ENCODE data around the gene CDC42EP5.
"Not testable (repeated sequence)": the region's sequence is repeated elsewhere in the genome, so short reads cannot be mapped to it uniquely, and the experiment has no call there.

CDC42EP5 gene, protein sequence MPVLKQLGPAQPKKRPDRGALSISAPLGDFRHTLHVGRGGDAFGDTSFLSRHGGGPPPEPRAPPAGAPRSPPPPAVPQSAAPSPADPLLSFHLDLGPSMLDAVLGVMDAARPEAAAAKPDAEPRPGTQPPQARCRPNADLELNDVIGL

DNA sequence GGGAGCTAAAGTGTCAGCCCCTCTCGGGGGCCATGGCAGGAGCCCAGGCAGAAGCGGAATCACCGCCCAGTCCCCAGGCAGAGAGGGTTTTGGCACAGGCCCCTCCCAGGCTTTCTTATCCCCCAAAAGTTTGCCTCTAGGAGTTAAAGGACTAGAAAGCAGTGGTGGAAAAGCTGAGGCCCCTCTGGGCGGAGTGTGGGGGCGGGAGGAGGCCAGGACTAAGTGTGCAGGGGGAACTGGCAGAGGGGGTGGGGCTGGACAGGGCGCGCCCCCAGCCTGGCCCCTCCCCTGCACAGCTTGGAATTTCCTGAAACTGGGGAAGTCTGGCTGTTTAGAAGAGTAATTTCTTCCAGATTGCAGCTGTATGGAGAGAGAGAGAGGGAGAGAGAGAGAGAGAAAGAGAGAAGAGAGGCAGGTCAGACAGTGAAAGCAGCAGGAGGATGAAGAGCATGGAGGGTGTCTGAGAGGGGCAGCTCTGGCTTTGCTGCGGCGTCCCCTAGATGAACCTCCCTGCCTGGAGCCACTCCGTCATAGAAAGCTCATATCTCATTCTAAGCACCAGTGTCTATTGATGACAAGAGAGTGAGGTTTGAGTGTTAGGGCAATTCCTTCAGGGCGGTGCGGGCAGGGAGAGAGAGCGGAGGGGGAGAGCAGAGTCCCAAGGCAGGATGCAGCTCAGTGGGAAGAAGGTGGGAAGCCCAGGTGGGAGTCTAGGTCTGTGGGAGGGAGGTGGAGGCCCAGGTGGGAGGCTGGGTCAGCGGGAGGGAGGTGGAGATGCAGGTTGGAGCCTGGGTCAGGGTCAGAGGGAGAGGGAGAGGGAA, at the start of gene CDC42EP5:
Gene CDC42EP5 (minus strand): TSS at position 226 of the 821 bp plus-strand sequence. CDS start 7,749 bp downstream, outside the sequence.
- peak; percentile 13 for DNase-seq

DNA sequence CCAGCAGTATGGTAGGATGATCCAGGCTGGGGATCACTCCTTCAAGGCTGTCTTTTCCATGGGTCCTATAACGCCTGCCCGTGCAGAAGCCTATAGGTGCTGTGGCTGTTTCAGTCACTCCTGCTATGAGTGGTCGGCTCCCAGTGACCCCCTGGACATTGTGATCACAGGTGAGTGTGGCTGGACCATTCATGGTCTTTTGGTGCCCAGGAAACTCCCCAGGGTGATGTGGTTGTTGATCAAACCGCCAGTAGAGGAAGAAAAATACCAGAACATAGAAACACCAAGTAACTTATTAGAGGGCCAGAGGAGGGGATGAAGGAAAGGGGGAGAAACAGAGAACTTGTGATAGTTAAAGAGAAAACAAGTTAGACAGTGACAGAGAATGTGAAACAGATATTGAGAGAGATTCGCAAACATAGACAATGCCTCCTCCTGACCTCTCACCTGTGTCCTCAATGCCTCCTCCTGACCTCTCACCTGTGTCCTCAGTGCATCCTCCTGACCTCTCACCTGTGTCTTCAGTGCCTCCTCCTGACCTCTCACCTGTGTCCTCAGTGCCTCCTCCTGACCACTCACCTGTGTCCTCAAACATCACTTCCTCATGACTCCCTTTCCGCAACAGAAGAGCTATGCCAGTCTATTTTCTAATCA, 48.9 kb upstream of the CDC42EP5 start:
- DNase-seq = no peak

DNA sequence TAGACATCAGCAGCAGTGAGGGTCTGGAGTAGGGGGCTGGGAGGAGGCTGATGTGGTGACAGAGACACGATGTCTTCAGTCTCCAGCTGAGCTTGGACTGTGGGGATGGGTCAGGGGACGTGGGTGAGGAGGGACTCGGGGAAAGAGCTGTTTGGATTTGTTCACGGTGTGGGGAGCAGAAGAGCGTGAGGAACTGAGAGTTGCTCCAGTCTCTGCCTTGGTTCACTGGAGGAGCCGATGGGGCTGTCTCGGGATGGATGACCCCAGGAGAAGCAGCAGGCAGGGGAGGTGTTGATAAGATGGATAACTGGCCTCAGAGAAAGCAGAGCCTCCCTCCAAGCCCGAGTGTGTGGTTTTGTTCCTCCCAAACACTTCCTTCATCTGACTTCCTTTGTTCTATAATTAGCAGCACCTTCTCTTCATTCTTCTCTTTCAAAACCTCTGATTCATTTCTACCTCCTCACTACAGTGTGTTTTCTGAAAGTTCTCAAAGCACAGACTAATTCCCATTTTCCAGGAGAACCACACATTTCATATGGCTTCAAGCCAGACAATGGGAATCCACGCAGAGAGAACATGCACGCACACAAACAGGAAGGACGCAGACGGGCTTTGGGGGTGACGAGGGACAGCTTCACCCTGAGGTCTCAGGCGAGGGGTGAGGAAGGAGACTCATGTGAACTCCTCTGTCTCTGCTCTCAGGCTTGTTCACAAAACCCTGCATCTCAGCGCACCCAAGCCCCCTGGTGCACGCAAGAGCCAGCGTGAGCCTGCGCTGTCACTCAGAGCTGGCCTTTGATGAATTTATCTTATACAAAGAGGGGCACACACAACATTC, 48.1 kb upstream of the CDC42EP5 start:
- no peak for DNase-seq

DNA sequence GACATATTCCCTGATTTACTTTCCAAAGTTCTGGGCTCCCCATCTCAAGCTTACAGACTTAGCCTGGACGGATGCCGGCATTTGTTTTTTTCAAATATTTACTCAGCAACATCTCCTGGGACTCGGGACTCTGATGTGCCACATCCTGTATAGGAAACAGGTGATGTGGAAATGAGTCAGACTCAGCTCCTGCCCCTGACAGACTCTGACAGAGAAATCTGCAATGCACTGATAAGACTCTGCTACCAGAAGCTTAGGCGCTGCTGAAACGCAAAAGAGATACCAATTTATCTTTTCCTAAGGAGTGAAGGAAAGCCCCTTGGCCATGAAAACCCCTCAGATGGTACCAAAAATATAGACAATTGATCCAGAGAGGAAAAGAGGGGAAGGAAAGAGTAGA, 45.7 kb upstream of the CDC42EP5 start:
- peak; percentile 92 for DNase-seq

DNA sequence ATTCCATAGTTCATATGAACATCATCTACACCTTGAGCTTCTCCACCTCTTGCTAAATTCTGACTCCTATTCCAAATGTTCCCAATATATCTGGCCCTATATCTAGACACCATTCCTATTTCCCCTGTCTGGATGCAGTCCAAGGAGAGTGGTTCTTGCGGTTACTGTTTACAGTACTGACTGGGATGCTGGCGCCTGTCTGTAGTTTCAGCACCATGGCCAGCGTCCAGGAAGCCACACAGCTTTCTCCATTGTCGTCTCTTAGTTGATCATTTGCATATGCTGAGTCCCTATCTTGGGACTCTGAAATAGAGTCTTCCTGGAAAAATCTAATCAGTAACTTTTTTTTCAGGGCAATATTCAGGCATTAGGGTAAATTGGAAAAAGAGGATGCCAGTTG, 44.4 kb upstream of the CDC42EP5 start:
- peak; percentile 79 for DNase-seq

DNA sequence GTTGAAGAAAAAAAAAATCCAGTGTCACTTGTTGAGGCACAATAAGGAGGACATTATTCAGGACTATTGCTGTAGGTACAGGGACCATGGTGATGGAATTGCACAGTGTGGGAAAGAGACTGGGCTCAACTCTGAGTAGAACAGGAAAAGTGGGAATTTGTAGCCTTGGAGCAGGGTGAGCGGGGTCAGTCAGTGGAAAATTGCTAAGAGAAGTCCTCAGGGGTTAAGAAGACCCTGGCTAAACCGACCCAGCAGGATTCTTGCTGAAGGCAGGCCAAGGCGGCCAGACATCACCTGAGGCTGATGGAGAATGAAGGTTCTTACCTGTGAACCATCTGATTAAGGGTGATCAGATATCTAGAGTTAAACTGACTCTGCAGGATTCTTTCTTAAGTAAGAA, 42.1 kb upstream of the CDC42EP5 start:
- no peak for DNase-seq

DNA sequence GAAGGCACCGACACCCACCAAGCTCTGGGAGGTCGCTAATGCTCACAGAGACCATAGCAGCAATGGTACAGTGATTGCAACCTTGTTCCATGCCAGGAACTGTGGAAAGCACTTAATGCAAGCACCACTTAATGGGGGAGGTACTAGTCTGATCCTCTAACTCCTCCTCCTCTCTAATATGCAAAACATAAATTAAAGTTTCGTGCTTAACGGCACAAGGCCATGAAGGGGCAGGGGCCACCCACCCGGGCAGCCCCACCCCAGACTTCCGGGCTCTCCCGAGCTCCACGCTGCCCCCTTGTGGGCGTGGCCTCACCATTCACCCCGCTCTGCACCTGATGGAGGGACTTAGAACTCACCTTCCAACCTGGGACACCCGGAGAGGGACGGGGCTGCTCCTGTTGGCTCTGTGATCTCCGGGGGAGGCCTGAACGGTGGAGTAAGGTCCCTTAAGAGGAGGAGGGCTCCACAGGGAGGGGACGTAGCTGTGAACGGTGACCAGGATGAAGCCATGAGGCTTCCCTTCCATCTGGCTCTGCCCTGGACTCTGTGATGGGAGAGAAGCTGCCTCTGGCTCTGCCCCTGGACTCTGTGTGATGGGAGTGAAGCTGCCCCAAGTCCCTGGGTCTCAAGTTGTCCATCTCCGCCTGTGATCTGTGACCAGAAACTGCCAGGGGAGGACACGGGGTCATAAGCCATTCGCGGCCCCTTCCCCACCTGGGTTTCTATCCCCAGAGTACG, 36.3 kb upstream of the CDC42EP5 start:
- DNase-seq = not testable (repeated sequence)

DNA sequence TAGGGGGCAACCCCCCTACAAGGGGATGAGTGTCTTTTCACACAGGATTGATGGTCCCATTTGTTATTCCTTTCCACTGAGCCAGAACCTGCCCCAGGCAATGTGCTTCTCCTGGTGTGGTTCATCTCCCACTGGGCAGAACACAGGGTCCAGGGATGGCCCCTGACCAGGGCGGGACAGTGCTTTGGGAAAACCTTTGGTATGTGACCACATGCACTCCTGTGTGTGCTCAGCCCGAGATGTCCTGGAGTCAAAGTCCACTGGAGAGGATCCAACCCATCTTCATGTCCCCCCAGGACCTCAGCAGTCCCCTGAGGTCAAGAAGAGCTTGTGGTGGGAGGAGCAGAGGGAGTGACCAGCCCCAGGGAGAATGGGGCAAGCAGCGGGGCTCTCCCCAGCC, 35.4 kb upstream of the CDC42EP5 start:
- not testable (repeated sequence) for DNase-seq

DNA sequence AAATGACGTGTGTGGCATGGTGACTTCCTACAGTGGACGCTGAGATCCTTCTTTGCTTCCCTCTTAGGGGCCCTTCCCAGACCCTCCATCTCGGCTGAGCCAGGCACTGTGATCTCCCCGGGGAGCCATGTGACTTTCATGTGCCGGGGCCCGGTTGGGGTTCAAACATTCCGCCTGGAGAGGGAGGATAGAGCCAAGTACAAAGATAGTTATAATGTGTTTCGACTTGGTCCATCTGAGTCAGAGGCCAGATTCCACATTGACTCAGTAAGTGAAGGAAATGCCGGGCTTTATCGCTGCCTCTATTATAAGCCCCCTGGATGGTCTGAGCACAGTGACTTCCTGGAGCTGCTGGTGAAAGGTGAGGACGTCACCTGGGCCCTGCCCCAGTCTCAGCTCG, 34.7 kb upstream of the CDC42EP5 start:
- no peak for DNase-seq

DNA sequence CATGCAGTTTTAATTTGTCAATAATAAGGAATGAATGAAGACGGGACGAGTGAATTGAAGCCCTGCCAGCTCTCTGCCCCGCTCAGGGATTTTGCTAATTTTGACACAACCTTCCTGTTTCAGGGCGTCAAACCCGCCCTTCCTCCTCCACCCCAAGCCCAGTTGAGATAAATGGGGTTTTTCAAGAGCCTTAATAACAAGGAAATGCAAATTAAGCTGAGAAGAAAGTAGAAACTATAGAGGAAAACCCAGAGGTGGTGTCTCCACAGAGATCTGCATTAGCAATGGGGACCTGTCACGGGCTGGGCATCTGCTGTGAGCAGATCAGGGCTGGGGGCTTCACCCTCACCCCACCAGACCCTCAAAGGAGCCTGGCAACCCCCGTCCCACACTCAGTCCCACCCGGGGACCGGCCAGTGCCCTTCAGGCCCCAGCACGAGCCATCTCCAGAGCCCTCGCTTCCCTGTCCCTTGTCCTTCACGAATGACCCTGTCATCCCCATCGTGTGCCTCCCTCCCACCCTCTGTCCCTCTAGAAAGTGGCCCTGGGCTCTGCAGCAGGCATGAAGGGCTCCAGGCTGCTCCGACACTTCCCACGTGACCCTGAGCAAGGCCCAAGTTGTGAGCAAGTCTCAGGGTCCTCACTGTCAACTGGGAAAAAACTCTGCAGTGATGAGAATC, 34.1 kb upstream of the CDC42EP5 start:
- DNase-seq = not testable (repeated sequence)

DNA sequence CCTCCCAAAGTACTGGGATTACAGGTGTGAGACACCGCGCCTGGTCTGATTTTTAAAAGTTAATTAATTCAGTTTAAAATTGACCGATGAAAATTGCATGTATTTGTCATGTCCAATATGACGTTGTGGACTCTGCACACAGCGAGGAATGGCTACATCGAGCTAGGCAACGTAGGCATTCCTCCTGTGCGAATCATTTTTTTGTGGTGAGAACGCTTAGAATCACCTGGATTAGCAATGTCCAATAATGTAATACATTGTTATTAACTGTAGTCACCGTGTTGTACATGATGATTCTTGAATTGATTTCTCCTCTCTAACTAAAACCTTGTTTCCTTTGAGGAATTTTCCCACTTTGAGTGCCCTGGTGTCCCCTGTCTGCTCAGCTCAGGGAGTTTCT, 33.0 kb upstream of the CDC42EP5 start:
- no peak for DNase-seq

DNA sequence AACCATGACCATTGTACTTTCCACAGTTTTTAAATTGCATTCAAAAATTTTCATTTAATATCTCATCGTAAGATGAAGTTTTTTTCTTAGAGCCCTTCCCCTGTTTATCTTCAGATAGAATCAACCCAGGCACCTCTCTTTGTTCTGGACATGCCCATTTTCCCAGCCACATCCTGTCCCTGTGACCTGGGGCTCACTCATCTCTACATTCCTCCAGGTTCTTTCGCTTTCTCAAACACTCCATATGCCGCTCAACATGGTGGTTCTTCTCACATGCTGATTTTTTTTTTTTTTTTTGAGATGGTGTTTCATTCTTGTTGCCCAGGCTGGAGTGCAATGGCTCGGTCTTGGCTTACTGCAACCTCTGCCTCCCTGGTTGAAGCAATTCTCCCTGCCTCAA, 32.4 kb upstream of the CDC42EP5 start:
- DNase-seq = not testable (repeated sequence)

DNA sequence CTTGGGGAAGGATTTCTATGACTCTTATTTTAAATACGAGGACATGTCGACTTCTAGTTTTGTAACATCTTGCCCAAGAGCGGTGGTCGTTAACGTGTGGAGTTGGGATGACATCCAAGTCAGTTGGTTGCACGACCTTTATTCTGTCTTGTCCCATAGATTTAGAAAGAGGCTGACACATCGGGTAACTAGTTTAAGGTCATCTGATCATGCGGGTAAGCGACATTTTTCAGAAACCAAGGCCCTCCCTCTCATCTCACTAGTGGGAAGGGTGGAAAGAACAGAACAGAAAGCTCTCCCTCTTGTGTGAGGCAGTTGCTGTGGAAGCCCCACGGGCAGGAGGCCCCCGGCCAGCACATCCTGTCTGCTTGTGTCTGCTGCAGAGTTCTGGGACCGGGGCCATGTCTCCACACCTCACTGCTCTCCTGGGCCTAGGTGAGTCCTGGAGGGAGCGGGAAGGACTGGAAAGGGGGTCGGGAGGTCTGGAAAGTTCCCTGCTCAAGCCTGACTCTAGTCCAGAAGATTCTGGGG, 29.5 kb upstream of the CDC42EP5 start, which contains the start of gene LAIR2:
Gene LAIR2 (plus strand): TSS at position 314 of the 531 bp plus-strand sequence. CDS start 88 bp downstream, at position 402.
- no peak for DNase-seq

DNA sequence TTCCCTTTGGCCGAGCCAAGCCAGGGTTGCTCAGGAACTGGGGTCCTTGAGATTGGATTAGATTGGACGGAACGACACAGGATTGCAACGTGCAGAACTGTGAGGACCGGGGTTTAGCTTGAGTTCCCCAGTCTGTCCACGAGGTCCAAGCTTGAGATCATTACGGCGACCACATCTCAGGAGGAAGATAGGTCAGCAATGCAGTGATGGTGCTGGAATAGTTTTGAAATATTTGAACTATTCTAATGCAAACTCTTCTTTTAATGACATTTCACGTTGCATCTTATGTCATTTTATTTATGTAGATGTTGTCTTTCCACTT, 25.3 kb upstream of the CDC42EP5 start:
- DNase-seq = not testable (repeated sequence)

DNA sequence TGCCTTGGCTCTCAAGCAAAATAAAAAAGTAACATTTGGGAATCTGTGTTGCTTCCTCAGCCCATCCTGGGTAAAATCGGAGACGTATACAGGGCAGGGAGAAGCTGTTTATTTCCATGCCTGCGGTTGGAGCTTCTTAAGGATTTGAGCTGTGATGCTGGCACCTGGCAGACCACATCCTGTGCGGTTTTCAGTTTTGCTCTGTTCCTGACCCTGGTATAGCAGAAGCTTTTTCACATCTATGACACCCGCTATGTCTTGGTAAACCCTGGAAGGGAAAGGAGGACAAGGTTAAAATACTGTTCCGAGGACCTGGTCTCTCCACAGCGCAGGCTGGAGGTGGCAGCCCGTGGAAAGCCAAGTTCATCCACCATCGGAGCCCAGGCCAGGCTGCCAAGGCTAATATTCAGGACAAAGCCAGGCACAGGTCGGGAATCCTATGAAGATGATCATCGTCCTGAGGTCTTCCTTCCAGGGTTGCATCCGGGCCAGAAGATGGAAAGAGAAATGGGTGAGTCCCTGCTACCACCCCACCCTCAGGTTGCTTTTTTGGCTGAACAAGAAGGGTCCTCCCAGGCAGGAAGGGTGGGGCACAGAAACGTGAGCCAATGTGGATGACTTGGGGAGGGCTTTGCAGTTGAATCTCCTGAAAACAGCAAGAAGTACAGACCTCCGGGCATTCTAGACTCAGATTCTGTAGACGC, 24.8 kb upstream of the CDC42EP5 start:
- DNase-seq = not testable (repeated sequence)

DNA sequence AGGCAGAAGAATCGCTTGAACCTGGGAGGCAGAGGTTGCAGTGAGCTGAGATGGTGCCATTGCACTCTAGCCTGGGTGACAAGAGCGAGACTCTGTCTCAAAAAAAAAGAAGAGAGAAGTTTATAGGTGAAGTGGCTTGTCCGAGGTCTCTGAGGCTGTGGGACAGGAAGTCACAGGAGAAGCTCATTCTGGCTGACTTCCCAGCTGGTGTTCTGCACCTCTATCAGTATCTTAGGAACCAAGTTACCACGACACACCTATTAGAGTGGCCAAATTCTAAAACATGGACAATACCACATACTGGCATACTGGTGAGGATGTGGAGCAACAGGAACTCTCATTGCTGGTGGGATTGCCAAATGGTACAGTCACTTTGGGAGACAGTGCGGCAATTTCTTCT, 22.2 kb upstream of the CDC42EP5 start:
- not testable (repeated sequence) for DNase-seq

DNA sequence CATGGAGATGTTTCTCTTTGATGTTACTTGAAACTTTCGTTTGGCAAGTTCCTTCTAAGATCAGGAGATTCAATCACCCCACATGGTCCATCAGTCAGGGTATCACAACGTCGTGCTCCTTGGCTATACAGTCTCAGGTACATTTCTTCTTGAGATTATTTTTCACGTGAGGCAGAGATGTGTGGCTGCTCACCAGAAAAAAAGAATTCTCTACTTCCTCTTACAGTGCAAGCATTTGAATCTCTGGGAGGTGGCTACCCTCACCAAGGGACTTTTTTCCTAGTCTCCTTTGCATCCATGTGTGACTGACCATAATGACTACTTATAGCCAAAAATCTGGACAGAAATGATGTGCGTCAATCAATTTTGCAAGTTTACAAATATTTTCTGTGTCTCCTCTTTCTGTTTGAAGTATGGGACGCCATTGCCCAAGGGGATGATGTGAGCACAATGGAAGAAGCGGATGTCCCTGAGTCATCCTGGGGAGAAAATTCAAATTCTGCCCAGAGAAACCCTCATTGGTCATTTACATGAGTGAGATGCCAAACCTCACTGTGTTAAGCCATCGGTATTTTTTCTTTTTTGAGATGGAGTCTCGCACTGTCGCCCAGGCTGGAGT, 21.0 kb upstream of the CDC42EP5 start:
- no peak for DNase-seq

DNA sequence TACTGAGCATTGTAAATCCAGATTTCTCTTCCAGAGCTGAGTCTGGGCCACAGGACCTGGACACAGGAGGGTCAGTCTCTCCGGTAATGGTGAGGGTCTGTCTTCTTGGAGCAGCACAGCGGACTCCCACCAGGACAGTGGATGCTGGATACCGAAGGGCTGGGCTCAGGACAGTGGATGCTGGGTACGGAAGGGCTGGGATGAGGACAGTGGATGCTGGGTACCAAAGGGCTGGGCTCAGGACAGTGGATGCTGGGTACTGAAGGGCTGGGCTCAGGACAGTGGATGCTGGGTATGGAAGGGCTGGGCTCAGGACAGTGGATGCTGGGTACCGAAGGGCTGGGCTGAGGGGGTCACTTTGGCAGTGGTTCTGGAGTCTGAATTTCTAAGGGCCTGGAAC, 20.0 kb upstream of the CDC42EP5 start:
- DNase-seq = not testable (repeated sequence)

DNA sequence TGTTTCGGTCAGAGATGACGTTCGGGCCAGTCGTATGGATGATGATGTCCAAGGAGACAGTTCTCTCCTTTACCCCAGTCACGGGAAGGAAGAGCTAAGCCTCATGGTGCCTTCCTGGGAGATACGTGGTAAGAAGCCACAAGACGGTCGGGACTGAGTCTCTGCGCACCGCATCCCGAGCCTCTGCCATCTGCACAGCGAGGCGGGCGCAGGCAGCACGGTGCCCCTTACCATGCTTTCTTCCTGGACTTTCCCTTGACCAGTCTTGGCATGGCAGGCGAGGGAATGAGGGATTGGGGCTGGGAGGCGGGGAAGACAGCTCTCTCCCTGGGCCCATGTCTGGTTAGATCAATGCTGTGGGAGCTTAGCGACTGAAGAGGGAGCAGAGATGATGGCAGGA, 19.5 kb upstream of the CDC42EP5 start:
- DNase-seq = no peak

DNA sequence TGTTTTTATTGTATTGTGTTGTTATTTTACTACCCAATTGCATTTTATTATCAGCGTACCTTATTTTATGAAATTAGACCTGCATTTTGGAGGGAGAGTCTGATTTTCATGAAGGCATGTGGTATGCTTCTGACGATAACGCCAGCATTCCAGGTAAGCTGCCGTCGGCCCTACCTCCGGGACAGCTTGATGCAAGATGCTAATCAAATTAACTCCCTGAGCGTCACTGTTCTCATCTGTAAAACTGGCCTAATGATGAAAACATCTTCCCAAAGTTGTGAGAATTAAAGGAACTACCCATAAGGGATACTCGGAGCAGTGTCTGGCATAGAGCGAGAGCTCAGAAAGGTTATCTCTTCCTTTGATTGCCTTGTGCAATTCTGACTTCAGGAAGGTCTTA, 16.7 kb upstream of the CDC42EP5 start:
- no peak for DNase-seq
